Measurements from ENCODE around the gene MALAT1. TPM values are rescaled to one million over a fixed set of nuclear protein-coding genes. Genes with fewer than 3 reads are reported as not detected.

Gene MALAT1
- total and polyA plus RNA-seq, 2 of the 13 experiments (the other 11 are each of a cell fraction or from before 2014, with no cell fraction given), result 143 to 1,237 TPM

- TF ChIP-seq ZNF281 (CRISPR knock-in tag; IDR thresholded peaks at IDR 0.05; ENCODE audit: borderline replicate concordance) (peak; percentile 94; the same call in 1 of the 2 replicates), ZNF253 (CRISPR knock-in tag; IDR thresholded peaks at IDR 0.05; ENCODE audit: borderline replicate concordance) (no peak), HNF4A (CRISPR knock-in tag; IDR thresholded peaks at IDR 0.05) (peak; percentile 17; the same call in 1 of the 2 replicates), ZSCAN31 (CRISPR knock-in tag; IDR thresholded peaks at IDR 0.05; ENCODE audit: low read depth) (peak; percentile 80; the same call in 1 of the 2 replicates), DZIP1 (CRISPR knock-in tag; IDR thresholded peaks at IDR 0.05) (0 out of 2 replicates have a peak, but pooled peaks have one; percentile 26), SRY (CRISPR knock-in tag; IDR thresholded peaks at IDR 0.05) (peak; percentile 61; the same call in 1 of the 2 replicates), POLR2G (IDR thresholded peaks at IDR 0.05; ENCODE audit: low read depth, low read length) (peak; percentile 68), ZNF460 (CRISPR knock-in tag; IDR thresholded peaks at IDR 0.05; ENCODE audit: borderline replicate concordance) (no peak; the same call in 1 of the 2 replicates), ZNF605 (CRISPR knock-in tag; IDR thresholded peaks at IDR 0.05) (peak; percentile 60; the same call in 1 of the 2 replicates), MXD3 (CRISPR knock-in tag; IDR thresholded peaks at IDR 0.05) (peak; percentile 71), ZNF792 (CRISPR knock-in tag; IDR thresholded peaks at IDR 0.05) (peak; percentile 87)
- TF ChIP-seq, protein P1, sequence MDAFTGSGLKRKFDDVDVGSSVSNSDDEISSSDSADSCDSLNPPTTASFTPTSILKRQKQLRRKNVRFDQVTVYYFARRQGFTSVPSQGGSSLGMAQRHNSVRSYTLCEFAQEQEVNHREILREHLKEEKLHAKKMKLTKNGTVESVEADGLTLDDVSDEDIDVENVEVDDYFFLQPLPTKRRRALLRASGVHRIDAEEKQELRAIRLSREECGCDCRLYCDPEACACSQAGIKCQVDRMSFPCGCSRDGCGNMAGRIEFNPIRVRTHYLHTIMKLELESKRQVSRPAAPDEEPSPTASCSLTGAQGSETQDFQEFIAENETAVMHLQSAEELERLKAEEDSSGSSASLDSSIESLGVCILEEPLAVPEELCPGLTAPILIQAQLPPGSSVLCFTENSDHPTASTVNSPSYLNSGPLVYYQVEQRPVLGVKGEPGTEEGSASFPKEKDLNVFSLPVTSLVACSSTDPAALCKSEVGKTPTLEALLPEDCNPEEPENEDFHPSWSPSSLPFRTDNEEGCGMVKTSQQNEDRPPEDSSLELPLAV (CRISPR knock-in tag; conservative IDR thresholded peaks at IDR 0.05; ENCODE audit: low read depth), result no peak
- TF ChIP-seq, protein P2, sequence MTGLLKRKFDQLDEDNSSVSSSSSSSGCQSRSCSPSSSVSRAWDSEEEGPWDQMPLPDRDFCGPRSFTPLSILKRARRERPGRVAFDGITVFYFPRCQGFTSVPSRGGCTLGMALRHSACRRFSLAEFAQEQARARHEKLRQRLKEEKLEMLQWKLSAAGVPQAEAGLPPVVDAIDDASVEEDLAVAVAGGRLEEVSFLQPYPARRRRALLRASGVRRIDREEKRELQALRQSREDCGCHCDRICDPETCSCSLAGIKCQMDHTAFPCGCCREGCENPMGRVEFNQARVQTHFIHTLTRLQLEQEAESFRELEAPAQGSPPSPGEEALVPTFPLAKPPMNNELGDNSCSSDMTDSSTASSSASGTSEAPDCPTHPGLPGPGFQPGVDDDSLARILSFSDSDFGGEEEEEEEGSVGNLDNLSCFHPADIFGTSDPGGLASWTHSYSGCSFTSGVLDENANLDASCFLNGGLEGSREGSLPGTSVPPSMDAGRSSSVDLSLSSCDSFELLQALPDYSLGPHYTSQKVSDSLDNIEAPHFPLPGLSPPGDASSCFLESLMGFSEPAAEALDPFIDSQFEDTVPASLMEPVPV (CRISPR knock-in tag; IDR thresholded peaks at IDR 0.05), result no peak
These were observed 1.5 kb upstream of the MALAT1 start (continued) for GRCh38 chr11:65497141-65498041.

All from HepG2 (cell line).